ENCODE data around the gene CENPP.
"Not testable (repeated sequence)": the region's sequence is repeated elsewhere in the genome, so short reads cannot be mapped to it uniquely, and the experiment has no call there.

CENPP gene

DNA sequence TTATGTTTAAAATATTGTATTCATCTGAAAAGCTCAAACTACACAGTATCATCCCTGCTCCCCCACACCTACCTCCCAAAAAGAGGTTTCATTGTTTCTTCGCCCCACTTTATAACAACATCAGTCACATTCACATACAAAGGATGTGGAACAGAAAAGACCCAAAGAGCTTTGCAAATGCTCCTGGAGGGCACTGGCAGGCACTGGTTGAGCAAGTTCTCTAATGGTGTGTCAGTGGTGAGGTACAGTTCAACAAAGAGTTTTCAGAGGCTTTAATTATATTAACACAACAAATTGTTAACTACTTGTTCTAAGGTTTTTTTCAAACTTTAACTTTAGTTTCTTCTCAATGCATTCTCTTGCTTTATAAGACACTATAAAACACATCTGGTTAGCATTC, 264.2 kb downstream of the CENPP start:
- Histone ChIP-seq H3K9me3 (no peaks in the 10 kb centered on the region), H3K27me3 (no peaks in the 10 kb centered on the region), H3K36me3 (no peaks in the 10 kb centered on the region), H3K27ac (no peak overlapping the region), H3K4me3 (ENCODE audit: low read depth in 1 of 2, low read length in 1 of 2) (no peak overlapping the region), H3K4me1 (ENCODE audit: control insufficient read depth in 1 of 2, insufficient read depth in 1 of 2, low read depth in 1 of 2, low read length in 1 of 2) (peaks cover 10 to 16% of the 10 kb centered on the region in 2 experiments)
- no peak for TF ChIP-seq CTCF (IDR thresholded peaks at IDR 0.05)

DNA sequence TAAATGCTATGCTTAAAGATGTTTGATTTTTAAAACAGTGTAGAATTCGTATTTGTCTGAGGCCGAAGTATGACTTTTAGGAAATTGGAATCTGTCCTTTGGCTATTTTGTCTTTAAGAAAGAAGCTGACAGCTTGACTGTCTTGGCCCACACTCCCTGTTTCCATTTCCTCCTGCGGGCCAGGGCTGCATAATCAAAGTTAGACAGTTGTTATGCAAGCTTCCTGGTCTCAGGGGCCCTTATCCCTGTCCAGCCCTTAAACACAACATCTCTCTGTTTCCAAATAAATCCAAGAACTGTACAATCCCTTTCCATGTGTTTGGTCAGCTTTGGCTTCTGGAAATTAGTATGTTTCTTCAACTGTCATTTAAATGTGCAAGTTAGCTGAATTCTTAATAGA, 264.6 kb downstream of the CENPP start:
- Histone ChIP-seq H3K9me3 (no peaks in the 10 kb centered on the region), H3K4me1 (ENCODE audit: control insufficient read depth in 1 of 2, insufficient read depth in 1 of 2, low read depth in 1 of 2, low read length in 1 of 2) (peaks cover 10 to 16% of the 10 kb centered on the region in 2 experiments), H3K4me3 (ENCODE audit: low read depth in 1 of 2, low read length in 1 of 2) (no peak overlapping the region), H3K36me3 (no peaks in the 10 kb centered on the region), H3K27ac (no peak overlapping the region), H3K27me3 (no peaks in the 10 kb centered on the region)
- TF ChIP-seq CTCF (IDR thresholded peaks at IDR 0.05), result no peak

GRCh38 chr9:92592537-92592936, 266.8 kb downstream of the CENPP start:
- Histone ChIP-seq H3K4me3 (ENCODE audit: low read depth in 1 of 2, low read length in 1 of 2) (no peak overlapping the region), H3K36me3 (no peaks in the 10 kb centered on the region), H3K9me3 (no peaks in the 10 kb centered on the region), H3K27ac (no peak overlapping the region), H3K27me3 (no peaks in the 10 kb centered on the region), H3K4me1 (ENCODE audit: control insufficient read depth in 1 of 2, insufficient read depth in 1 of 2, low read depth in 1 of 2, low read length in 1 of 2) (peaks cover 10 to 14% of the 10 kb centered on the region in 2 experiments)
- TF ChIP-seq CTCF (IDR thresholded peaks at IDR 0.05), result no peak

DNA sequence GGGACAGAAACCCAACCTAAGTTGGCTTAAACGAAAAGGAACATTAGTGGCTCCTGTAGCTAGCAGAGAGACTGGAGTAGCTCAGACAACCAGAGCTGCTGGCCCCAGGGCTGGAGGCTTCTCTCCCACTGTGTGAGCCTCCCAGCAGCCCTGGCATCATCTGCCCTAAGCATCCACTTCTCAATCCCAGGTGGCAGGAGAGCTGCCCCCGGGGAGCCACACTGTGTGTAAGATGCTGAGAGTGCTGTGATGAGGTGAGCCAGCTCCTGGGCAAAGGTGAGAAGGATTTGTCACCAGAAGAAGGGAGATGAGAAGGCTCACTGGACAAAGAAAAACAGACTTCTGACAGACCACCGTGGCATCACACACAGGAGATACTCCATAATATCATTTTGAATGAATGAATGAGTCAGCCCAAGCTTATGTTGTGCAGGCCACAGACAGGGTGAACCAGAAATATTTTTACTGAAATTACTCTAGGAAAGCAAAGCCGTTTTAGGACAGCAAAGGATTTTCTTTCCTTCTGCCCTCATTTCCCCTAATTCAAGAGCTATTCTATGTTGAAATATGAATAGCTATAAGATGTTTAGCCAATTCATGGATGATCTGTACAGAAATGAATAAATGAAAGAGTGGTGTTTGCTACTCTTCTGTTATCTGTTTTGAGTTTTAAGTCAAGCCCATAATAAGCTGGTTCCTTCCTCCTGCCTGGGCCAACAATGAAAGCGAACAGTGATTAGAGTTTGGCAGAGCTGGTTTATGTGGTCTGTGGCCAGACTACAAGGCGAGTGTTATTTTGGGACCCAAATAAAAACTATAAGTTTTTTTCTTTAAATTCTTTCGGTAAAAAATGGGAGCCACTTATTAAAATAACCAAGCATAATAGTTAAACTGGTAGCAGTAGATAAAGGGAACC, 267.5 kb downstream of the CENPP start:
- TF ChIP-seq CTCF (IDR thresholded peaks at IDR 0.05), result no peak
- Histone ChIP-seq H3K9me3 (no peaks in the 10 kb centered on the region), H3K27ac (no peak overlapping the region), H3K27me3 (no peaks in the 10 kb centered on the region), H3K36me3 (no peaks in the 10 kb centered on the region), H3K4me3 (ENCODE audit: low read depth in 1 of 2, low read length in 1 of 2) (no peak overlapping the region), H3K4me1 (ENCODE audit: control insufficient read depth in 1 of 2, insufficient read depth in 1 of 2, low read depth in 1 of 2, low read length in 1 of 2) (peaks cover 10% of the 10 kb centered on the region in 2 experiments)

GRCh38 chr9:92595075-92595474, 269.3 kb downstream of the CENPP start:
- H3K4me1 ChIP-seq (ENCODE audit: control insufficient read depth in 1 of 2, insufficient read depth in 1 of 2, low read depth in 1 of 2, low read length in 1 of 2); H3K4me3 ChIP-seq (ENCODE audit: low read depth in 1 of 2, low read length in 1 of 2); H3K9me3 ChIP-seq; H3K27ac ChIP-seq; H3K36me3 ChIP-seq; H3K27me3 ChIP-seq: not testable (repeated sequence)

DNA sequence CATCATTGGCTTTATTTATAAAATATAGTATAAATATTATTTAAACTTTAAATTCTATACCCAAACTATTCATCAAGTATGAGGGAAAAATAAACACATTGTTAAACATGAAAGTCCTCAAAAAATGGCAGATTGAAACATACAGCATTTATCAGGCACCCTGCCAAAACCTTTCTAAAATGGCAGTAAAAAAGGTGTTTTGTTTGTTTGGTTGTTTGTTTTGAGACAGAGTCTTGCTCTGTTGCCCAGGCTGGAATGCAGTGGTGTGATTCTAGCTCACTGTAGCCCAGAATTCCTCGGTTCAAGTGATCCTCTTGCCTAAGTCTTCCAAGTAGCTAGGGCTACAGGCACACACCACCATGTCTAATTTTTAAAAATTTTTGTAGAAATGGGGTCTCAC, 270.2 kb downstream of the CENPP start:
- Histone ChIP-seq H3K36me3 (no peaks in the 10 kb centered on the region), H3K27ac (no peak overlapping the region), H3K4me3 (ENCODE audit: low read depth in 1 of 2, low read length in 1 of 2) (no peak overlapping the region), H3K4me1 (ENCODE audit: control insufficient read depth in 1 of 2, insufficient read depth in 1 of 2, low read depth in 1 of 2, low read length in 1 of 2) (peaks cover 3 to 4% of the 10 kb centered on the region in 2 experiments), H3K27me3 (no peaks in the 10 kb centered on the region), H3K9me3 (no peaks in the 10 kb centered on the region)
- TF ChIP-seq CTCF (IDR thresholded peaks at IDR 0.05), result no peak
